GM21447 (cell line): ENCODE measurements around the gene ASAP2.

Experiments
- ATAC-seq: cut with Tn5 transposase; IDR thresholded peaks from one replicate; pipeline ENCODE4 v1.9.1; 2021; ENCODE audit not compliant: unreplicated experiment

ASAP2 gene

DNA sequence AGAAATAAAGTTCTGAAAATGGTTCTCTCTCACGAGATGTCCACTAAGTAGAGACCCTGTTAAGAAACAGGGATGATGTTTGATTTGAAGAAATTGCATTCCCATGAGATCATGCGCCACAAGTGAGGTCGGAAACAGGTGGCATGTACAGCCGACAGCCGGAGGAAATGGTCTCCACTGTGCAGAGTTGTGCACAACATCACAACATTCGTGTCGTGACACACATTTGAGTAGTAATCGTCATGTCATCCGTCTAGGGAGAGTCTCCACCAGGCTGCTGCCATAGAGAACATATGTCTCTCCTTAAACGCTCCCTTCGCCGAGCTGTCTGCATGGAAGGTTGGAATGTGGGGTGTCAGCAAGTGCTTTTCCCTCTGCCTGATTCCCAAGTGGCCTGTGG is 84.7 kb downstream of the ASAP2 start:
- no peak for ATAC-seq

DNA sequence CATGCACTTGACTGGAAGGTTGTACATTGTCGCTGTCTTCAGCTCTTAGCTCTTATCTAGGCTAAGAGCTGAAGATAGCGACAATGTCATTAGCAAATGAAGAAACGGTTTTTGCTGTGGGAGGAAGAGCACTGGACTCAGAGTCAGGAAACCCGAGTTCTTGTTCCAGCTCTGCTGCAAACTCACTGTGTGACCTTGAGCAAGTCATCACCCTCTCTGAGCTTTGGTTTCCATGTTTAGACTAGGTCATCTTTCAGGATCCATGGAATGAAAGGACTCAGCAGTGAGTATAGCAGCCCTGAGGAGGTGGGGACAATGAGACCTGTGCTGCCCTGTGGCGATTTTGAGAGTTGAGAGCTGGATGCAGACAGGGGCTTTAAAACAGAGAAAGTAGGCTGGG is 85.3 kb downstream of the ASAP2 start:
- ATAC-seq: no peak

DNA sequence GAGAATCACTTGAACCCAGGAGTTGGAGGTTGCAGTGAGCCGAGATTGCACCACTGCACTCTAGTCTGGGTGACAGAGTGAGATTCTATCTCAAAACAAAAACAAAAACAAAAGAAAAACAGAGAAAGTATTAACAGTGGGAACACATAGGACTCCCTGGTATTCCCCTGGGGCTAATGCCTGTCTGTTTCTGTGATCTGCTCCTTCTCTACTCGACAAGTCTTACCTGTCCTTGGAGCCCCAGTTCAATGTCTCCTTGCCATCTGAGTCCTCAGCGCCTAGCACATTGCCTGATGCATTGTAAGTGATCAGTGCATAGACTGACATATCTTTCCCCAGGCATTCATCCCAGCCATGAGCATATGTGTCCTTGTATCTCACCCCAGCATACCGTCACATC is 85.8 kb downstream of the ASAP2 start:
- no peak for ATAC-seq

DNA sequence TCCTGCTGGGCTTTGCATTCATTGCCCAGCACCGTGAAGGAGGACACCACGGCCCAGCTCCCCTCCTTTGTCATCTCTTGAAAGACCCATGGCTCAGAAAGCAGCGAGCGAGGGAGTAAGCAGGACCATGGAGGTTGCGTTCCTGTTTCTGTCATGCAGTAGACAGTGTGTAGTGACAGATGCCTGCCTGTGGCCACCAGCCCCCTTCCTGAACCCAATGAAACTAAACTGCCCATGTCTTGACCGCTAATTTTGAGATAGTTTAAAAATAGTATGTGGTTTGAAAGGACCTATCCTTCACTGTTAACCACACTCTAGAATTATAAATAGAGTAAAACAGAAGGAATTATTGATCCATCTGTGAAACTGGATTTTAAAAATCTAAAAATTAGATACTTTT is 88.2 kb downstream of the ASAP2 start:
- ATAC-seq: no peak

DNA sequence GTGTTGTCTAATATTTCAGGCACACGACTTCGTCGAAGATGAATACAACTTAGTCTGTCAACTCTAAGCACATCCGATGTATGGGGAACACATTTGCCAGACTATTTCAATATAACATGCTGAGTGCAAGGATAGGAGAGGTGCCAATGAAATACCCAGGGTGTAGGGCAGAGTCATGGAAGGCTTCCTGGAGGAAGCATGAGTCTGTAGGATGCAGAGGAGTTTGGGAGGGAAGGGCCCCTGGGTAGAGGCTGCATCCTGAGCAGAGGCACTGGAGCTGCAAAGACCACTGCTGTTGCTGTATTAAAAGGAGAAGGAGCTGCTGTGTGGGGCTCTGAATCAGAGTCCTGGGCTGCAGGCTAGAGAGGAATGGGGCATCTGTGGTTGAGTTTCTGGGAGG is 89.9 kb downstream of the ASAP2 start:
- ATAC-seq: no peak

DNA sequence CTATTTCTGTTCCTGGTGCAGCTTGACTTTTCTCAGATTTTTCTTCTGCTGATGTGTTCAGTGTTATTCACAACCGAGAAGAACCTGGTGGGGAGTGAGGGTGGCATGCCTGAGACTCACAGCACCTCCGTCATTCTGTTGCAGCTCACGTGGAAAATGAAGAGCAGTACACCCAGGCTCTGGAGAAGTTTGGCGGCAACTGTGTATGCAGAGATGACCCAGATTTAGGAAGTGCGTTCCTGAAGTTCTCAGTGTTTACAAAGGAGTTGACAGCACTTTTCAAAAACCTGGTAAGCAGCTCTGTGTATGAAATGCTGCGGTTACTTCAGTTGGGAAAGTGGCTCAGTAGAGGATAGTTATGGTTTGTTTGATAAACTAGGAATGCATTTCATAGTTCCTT is 90.5 kb downstream of the ASAP2 start:
- ATAC-seq: no peak

DNA sequence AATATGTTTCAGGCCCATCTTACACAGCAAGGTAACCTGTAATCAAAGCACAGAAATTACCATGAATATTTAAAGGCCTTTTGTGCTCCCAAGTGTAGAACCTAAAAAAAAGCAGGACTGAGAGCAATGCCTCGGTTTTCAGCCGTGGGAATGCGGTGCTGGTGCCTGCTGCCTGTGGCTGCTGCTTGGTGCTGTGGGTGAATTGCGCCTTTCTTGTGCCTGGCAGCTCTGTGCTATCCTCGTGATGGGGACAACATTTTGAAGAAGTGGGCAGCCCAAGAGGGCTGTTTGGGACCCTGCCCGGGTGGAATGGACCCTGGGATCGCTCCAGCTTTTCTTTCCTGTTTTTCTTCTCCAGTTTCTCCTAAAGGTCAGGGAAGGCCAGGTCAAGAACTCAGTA is 91.2 kb downstream of the ASAP2 start:
- ATAC-seq: no peak

DNA sequence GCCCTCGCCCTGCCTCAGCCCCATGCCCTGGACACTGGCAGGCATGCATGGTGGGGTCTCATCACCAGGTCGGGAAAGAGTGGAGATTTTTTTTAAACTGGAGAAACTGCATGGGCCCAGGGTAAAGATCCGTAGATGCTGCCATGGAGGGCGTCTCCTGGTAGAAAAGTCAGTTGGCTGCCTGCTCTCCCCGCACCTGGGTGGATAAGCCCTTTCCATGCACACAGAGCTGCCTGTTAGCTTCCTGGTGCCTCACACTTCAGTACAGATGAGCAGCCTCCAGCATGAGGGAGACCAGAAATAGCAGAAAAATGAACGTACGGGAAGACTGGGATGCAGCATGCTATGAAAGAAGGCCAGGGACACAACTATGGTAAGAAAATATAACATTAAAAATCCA is 92.0 kb downstream of the ASAP2 start:
- ATAC-seq: no peak

DNA sequence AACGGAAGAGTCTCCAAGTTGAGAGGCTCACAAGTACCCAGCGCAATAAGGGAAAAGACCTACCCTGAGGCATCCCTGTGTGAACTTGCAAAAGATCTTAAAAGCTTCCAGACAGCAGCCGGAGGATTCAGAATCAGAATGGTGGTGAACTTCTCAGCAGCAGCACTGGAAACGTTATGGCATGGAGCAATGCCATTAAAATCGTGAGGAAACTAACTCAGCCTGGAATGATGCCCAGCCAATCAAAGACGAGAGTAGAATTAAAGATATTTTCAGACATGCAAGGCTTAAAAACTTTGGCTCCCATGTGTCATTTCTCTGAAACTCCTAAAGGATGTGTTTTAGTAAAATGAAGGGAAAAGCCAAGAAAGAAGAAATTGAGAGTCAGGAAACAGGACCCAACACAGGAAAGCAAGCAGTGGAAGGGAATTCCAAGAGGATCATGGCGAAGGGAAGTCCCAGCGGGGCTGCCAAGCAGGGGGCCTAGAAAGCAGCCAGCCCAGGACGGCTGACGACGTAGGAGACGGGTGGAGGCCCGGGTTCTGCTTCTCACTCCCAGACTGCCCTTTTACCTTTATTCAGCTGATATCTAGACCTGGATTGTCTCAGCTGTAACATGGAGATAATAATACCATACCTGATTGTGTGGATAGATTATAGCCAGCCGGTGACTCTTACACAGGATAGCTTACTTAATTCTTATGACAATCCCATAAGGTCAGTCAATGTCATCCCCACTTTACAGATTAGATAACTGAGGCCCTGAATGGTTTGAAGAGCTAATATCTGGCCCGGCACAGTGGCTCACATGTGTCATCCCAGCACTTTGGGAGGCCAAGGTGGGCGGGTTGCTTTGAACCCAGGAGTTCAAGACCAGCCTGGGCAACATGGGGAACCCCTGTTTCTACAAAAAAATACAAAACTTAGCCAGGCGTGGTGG is 92.8 kb downstream of the ASAP2 start:
- no peak for ATAC-seq

DNA sequence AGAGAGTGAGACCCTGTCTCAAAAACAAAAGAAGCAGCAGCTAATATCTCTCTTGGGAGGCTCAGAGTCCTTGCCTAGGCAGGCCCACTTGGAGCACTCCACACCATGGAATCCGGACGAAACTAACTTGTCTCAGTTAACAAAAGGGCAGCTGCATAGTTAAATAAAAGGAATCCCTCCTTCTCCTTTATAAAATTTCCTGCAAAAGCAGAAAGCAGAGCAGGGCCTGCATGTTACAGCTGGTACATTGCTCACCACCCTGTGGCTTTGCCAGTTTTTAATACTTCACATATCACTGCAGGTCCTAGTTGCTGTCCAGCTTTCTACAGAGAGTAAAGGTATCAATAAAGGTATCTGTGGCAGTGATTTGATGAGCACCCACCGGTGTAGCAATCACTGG is 93.6 kb downstream of the ASAP2 start:
- no peak for ATAC-seq

DNA sequence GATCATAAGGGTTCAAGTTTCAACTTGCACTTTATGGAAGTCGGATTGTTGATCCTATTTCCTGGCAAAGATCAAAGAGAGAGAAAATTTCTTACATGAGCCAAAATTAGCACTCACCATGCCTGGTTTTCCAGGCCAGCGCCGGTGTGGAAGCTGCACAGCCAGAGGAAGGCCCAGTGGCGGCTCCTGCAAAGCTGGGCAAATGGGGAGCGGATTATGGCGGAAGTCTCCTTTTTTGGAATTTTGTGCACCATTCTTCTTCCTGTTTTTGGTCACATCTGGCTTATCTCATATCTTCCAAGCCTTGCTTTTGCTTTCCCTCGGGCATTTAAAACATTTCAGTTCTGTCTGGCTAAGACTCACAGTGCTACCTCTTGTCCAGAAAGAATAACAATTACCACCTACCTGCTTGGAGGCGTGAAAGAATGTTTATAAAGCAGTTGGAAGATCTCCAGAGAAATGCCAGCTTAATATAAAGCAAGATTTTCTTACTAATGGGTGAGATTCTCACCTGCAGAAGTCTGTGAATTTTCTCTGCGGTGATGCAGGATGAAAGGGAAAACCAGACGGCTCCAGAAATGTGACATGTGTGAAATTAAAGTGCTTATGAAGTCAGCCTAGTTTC is 94.3 kb downstream of the ASAP2 start:
- ATAC-seq: no peak

DNA sequence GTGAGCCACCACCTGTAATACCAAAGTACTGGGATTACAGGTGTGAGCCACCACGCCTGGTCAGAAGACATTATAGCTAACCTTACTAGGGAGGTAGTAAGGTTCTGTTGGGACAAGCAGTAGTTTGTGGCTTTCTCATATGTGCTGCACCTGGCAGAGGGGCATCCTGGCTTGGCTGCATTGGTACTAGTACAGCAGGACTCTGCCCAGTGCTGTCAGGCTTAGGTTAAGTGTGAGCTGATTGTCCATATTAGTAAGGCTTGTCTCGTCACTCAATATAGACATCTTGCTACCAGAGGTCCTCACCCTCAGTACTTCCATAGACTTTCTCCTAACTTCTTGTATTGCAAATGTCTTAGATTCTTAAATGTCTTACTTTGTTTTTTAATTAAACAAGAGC is 96.1 kb downstream of the ASAP2 start:
- no peak for ATAC-seq

DNA sequence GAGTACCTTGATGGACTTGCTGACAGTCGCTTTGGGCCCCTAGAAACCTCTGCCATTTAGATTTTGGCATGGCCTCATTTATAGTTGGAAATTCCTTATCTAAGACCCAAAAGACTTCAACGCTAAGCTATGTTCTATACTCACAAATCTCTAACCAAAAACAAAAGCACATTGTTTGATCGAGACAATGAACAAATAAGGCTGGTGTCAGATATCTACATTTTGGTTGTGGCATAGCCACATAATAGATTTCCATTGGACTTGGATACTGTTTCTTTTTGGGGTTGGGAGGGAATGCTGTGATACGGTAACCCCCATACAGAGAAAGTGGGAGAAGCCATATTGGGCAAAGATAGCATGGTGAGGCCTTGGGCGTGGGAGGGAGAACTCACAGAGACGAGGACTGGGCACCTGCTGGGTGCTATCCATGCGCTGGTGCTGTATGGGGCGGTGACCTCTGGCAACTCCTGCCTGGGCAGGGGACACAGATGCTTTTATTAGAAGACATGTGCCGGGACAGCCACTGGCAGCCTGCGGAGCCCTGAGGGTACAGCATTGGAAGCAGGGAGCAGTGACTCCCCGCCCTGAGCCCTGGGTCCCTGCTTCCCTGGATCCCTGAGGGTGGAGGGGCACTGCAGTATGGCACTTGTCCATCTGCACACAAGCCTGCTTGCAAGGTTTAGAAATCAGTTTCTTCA is 97.1 kb downstream of the ASAP2 start:
- no peak for ATAC-seq

DNA sequence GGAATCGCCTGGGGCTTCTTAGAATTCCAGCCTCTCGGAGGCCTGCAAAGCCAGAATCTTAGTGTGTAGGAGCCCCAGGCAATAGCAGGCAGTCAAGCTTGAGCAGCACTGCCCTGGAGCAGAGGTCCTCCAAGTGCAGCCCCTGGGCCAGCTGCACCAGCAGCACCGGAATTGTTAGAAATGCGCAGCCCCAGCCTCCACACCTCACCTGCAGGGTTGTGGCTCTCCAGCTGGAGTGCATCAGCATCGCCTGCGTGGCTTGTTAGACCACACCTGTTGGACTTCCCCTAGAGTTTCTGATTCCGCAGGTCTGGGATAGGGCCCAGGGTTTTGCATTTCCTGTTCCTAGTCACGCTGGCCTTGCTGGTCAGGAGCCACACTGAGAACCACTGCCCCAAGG is 100.3 kb downstream of the ASAP2 start:
- no peak for ATAC-seq

DNA sequence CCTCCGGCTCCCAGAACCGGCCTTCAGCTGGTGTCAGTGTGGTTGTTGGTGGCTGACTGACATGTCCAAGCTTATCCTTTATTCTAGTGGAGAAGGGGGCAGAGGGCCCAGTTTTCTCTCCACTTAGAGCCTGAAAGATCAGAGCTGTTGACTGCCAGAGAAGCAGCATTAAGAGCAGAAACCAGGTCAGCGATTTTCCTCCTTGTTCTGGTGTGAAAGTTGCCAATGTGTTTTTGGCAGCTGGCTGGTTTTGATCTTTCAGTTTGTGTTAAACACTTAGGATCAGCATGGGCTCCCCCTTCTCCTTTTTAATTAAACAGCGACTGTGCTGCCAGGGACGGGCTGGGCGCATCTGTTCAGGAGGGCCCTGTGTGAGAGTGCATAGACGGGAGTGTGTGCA is 100.9 kb downstream of the ASAP2 start:
- ATAC-seq: no peak

DNA sequence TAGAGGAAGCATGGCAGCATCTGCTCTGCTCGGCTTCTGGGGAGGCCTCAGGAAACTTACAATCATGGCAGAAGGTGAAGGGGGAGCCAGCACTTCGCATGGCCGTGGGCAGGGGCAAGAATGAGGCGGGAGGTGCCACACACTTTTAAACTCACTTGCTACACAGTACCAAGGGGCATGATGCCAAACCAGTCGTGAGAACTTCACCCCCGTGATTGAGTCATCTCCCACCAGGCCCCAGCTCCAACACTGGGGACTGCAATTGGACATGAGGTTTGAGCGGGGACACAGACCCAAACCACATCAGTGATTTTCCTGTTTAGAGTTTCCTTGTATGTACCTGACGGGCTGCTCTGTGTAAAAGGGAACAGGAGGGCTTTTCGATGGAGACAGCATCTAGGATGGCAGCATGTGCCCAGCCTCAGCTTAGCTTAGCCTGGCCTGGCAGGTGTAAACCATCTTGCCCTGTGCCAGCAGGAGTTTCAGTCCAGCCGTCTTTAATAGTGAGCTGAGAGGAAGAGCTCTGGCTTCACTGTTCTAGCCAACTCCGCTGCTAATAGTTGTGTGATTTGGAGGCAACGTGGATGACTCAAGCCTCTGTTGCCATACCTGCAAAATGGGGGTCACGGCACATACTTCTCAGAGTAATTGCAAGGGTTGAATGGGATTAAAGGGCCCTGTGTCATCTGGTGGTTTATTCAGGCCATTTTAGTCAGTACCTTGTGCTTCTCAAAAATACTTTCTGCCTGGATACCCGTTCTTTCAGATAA is 101.8 kb downstream of the ASAP2 start:
- ATAC-seq: no peak

DNA sequence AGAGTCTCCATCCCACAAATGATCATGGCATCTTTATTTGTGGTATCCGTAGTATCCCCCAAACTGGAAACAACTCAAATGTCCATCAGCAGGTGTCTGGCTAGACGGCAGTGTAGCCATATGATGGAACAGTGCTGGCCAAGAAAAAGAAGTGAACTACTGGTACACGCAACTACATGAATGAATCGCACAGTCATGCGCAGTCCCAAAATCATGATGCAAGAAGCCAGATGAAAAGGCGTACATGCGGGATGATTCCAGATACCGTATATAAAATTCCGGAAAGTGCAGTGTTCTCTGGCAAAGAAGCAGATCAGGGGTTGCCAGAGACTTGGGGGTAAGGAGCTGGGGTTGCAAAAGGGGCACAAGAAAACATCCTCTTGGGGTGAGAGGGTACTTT is 102.5 kb downstream of the ASAP2 start:
- no peak for ATAC-seq

DNA sequence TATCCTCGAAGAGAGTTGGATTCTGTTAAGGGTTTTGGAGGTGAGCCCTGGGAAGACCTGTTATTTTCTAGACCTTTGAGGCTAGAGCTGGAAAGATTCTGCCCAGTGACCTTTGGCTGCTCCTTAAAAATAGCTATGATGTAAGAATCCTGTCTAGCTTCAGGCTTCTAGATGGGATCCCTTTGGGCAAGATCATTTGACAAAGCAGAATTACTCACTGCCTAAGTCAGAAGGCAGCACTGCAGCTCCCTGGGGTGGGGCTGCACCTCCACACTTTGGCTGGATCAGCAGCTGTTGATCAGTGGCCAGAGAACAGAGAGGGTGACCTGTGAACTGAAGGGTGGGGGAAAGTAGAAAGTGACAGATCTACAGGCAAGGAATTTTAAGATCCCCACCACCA is 103.8 kb downstream of the ASAP2 start:
- ATAC-seq: no peak

DNA sequence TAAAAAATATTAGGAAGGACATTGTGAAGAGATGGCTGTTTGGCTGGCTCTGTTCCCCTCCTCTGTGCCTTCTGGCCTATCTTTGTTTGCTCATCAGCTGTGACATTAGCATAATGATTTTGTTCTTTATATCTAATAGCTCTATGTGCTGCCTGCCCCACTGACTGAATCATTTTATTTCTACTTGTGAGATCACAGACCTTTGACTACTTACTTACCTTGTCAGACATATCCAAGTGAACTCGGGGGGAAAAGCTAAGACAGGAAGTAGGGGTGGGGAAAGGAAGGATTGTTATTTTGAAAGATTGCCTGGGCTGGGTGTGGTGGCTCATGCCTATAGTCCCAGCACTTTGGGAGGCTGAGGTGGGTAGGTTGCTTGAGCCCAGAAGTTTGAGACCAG is 104.2 kb downstream of the ASAP2 start:
- no peak for ATAC-seq

DNA sequence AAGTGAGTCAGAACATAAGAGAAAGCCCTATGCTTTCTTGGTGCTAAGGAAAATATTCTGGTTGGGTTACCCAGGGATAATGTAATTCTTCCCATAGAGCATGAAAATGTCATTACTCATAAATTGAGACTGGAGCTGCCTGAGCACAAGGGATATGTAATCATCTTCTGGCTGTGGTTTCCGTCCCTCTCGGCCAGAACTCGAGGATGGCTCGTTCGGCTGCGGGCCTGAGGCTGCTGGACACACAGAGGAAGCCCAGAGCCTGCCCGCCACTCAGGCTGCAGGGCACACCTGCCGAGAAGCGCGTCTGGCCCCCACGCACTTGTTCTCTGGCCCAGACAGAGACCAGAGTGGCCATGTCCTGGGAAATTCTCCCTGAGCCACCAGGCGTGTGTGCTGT is 104.9 kb downstream of the ASAP2 start:
- no peak for ATAC-seq

DNA sequence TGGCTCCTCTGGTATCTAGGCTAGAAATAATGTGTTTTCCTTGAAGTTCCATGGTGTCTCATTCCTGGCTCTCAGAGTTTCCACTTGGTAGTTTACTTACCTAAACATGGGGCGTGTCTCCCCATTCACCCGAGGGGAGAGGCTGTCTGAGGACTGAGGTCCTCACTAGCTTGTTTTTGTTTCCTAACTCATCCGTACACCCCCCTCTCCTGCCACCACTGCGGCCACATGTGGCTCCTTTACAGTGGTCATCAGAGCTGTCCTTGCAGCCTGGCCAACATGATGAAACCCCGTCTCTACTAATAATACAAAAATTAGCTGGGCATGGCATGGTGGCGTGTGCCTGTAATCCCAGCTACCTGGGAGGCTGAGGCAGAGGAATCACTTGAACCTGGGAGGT is 106.0 kb downstream of the ASAP2 start:
- no peak for ATAC-seq
